ENCODE results near the gene SP140L. TPM values are rescaled to one million over a fixed set of nuclear protein-coding genes. Genes with fewer than 3 reads are reported as not detected.

Gene SP140L
- total RNA-seq, 1 experiment from 2014 or later, result 3.7 TPM

DNA sequence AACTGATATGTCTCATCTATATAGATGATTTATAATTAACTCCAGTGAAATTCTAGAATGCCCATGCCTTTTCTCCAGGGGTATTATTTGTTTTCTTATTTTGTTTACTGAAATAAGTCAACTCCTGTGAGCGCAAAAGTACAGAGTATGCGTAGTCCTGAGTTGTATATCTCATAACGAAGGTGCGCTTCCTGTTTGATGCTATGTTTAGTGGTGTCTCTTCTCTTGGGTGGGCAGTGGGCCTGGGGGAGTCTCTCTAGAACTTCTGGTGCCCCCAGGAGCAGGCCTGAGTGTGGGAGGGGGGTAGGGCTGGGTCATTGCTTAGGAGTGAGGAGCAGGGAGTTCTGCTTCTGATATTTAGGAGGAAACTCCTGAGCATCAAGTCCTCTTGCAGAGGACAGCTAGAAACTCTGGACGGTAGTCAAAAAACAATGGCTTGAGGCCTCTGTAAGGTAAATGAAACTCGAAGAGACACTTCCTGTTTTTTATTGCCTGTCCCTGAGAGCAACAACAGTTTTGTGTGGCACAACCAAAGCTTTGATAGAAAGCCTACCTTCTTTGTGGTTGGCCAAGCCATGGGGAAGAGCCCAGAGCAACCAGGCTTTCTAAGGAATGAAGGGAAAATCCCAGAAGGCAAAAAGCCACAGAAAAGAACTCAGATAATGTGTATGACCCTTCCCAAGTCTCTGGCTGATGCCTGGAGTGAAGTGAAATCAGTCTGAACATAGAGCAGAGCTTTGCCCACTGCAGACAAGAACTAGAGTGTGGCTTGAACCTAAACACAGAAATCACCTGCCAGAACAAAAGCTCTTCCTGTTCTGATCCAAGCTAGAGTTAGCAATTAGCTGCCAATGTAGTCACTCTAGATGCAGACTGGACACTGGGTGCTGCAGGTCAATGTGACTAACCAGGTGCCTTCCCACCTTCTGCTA lies 8.5 kb upstream of the SP140L start:
- Histone ChIP-seq H3K4me1 (no peaks in the 10 kb centered on the region), H3K27me3 (no peaks in the 10 kb centered on the region), H3K36me3 (no peaks in the 10 kb centered on the region), H3K4me3 (no peak overlapping the region), H3K27ac (no peak overlapping the region), H3K9me3 (replicated peaks) (0 out of 2 replicates have a peak, but pooled peaks cover 3% of the 10 kb centered on the region)
- no peak for DNase-seq

DNA sequence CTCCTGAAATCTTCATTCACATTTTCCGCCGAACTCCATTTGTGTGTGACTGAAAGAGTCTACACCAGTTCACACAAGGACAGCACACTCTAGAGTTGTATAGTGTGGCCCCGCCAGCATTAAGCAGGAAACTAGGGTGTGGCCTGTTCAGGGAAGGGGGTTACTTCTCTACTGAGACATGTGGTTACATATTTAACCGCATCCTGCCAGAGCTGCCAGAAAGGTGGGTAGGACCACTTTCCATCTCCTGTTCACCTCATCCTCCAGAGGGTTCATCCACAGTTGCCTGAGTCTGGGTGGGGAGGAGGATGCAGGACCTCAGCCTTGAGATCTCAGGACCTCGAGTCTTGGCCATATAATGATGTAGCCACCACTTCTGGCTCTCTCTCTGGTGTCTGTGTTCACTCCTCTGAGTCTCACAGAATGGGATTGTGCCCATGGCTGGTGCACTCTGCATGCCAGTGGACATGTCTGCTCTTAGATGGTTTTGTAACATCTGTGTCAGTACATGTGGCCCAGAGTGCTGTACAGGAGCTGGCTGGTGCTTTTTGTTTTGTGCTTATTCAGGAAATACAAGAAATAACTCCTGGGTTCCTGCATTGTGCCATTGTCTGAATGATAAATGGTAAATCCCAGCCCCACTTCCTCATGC lies 7.7 kb upstream of the SP140L start:
- Histone ChIP-seq H3K36me3 (no peaks in the 10 kb centered on the region), H3K27me3 (no peaks in the 10 kb centered on the region), H3K9me3 (replicated peaks) (0 out of 2 replicates have a peak, but pooled peaks cover 3% of the 10 kb centered on the region), H3K27ac (no peak overlapping the region), H3K4me1 (no peaks in the 10 kb centered on the region), H3K4me3 (no peak overlapping the region)
- no peak for DNase-seq

DNA sequence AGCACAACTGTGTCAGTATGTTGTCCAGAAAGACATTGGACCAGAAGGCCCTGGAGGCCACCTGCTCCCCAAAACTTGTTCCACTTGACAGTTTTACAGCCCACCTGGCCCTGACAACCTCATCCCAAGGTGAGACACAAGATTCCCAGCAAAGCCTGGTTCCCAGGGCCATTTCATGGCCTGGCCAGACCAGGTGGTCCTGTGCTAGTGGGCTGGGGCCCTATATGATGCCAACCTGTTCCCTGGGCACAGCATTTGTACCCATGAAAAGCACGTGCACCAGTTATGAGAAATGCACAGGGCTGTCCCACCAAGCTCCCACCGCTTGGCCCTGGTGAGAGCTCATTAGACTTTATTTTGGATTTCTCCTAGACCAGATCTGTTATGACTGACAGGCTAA lies 6.0 kb upstream of the SP140L start:
- Histone ChIP-seq H3K36me3 (no peaks in the 10 kb centered on the region), H3K4me1 (no peaks in the 10 kb centered on the region), H3K27me3 (no peaks in the 10 kb centered on the region), H3K9me3 (replicated peaks) (0 out of 2 replicates have a peak, but pooled peaks cover 3% of the 10 kb centered on the region), H3K27ac (no peak overlapping the region), H3K4me3 (no peak overlapping the region)
- no peak for DNase-seq

DNA sequence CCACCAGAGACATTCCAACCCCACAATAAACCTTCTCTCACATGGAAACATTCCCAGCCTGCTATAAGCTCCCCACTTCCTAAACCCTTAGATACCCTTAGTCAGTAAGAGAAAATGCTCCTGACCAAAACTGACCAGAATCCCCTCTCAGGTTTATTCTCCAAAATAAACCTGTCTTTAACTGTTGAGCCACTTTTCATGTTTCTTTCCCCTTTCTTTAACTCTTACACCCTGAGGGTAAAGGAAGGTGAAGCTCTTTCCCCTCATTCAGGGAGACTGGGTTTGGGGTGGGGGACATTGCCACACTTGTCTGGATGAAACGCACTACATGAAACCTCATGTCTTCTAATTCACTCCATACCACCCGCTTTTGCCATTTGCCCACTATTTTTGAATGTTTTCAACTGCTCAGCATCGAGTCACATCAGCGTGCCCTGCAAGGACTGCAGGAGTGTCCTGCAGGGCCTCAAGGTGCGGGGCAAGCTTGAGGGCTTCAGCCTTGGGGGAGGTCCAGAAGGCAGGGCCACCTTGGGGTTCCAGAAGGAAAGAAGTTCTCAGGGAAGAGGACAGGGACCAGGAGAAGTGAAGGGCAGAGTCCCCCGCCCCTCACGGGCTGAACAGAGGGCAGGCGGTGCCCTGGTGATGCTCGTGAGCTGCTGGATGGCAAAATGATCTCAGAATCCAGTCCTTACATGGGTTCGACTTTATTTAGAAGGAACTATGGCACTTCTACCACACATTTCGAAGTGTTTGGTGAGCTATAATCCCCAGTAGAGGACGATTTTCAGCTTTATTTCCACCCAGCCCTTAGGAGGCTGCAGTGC lies 4.2 kb upstream of the SP140L start:
- Histone ChIP-seq H3K27me3 (no peaks in the 10 kb centered on the region), H3K9me3 (replicated peaks) (0 out of 2 replicates have a peak, but pooled peaks cover 3% of the 10 kb centered on the region), H3K4me1 (peaks cover 2% of the 10 kb centered on the region; the same call in 1 of the 2 replicates), H3K27ac (no peak overlapping the region), H3K36me3 (no peaks in the 10 kb centered on the region), H3K4me3 (no peak overlapping the region)
- no peak for DNase-seq

DNA sequence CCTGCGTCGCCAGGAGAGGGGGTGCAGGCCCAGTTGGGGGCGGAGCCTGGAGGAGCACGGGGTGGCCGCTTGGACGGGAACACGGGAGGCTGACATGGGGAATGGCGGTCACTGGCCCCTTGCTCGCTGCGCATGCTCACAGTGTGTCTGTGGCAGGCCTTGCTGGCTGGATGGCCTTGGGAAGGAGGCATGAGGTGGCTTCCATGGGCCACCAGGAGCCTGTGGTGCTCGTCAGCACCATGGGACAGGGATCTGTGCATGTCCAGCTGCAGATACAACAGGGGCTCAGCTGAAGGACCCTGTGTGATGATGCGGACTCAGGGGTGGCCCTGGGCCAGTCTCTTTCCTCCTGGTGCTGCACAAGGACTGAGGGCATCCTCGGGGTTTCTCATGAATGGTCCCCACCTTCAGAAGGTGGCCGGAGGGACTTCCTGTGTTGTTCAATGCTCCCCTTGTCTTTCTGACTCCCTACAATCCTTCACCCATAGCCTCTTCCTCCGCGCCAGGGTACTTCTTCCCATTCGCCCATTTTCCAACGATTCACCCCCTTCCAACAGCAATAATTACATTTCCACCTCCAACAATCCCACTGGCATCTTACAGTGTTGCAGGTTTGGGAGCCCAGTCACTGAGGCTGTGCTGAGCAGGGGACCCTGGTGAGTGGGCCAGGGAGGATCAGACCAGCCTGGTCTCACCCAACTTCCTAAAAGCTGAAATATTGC lies 3.4 kb upstream of the SP140L start:
- Histone ChIP-seq H3K27me3 (no peaks in the 10 kb centered on the region), H3K4me1 (peaks cover 5% of the 10 kb centered on the region; the same call in 1 of the 2 replicates), H3K36me3 (no peaks in the 10 kb centered on the region)

DNA sequence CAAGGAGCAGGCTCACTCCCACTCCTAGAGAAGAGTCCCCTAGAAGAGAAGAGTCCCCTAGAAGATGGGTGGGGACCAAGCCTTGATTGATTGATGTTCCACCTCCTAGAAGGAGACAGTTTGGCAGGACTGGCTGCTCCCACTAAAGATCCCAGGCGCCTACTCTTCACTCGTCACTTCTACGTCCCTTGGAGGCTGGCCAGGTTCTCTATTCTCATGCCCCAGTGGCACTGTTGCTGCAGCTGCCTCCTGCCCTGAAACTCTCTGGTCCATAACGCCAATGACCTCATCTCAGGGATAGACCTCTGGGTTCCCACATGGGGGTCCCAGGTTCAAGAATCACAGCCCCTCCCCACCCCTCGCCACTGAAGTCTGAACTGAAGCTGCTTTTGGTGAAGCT lies 2.5 kb upstream of the SP140L start:
- Histone ChIP-seq H3K27me3 (no peaks in the 10 kb centered on the region), H3K4me1 (peaks cover 5% of the 10 kb centered on the region; the same call in 1 of the 2 replicates), H3K9me3 (replicated peaks) (0 out of 2 replicates have a peak, but pooled peaks cover 3% of the 10 kb centered on the region), H3K27ac (no peak overlapping the region), H3K36me3 (no peaks in the 10 kb centered on the region), H3K4me3 (no peak overlapping the region)
- DNase-seq, result peak in 1 of 2 experiments; percentile 11

More for the DNA sequence above, 3.4 kb upstream of the SP140L start:
- Histone ChIP-seq H3K27ac (no peak overlapping the region), H3K9me3 (replicated peaks) (0 out of 2 replicates have a peak, but pooled peaks cover 3% of the 10 kb centered on the region), H3K4me3 (no peak overlapping the region)
- peak in 1 of 2 experiments; percentile 13 for DNase-seq

DNA sequence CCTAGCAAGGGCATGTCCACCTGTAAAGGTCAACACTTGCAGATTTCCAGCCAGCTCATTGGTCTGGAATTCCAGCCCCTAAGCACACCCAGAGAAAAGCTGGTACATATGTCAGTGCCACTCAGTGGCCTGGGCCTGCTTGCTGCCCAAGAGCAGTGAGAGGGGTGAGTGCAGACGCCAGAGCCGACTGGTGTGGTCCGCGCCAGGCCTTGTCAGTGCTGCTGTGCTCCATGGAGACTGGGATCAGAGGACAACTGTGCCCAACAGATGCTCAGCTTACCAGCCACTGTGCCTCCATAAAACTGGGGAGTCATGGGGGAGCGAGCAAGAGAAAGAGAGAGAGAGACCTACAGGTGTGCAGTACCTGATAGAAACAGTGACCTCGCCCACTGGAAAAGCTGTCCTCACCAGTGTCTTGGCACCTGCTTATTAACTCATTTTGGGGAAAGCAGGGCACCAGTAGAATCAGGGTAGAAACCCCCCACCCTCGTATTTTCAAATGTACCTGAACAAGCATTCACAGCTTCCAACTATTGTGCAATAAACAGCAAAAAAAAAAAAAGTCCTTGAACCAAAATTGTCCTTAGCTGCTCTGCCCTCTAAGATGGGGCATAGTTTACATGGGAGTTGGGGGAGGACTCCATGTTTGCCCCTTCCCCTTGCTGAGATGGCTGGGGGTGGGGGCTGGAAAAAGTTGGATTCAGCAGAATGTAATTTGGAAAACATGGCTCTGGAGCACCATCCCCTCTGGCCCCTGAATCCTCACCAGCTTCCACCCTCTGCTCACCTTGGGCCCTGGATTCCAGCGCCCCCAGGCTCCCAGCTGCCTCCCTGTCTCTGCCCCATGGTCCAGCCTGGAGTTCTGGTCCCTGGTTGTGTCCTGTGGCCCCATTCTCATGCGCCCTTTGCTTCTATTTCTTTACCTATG lies 1.4 kb upstream of the SP140L start:
- no peaks in the 10 kb centered on the region for H3K36me3 ChIP-seq
- 0 out of 2 replicates have a peak, but pooled peaks cover 1% of the 10 kb centered on the region for H3K9me3 ChIP-seq (replicated peaks)
- no peak overlapping the region for H3K27ac ChIP-seq
- peak in 1 of 2 experiments; percentile 14 for DNase-seq
- peaks cover 5% of the 10 kb centered on the region; the same call in 1 of the 2 replicates for H3K4me1 ChIP-seq
- no peak overlapping the region for H3K4me3 ChIP-seq
- no peaks in the 10 kb centered on the region for H3K27me3 ChIP-seq

DNA sequence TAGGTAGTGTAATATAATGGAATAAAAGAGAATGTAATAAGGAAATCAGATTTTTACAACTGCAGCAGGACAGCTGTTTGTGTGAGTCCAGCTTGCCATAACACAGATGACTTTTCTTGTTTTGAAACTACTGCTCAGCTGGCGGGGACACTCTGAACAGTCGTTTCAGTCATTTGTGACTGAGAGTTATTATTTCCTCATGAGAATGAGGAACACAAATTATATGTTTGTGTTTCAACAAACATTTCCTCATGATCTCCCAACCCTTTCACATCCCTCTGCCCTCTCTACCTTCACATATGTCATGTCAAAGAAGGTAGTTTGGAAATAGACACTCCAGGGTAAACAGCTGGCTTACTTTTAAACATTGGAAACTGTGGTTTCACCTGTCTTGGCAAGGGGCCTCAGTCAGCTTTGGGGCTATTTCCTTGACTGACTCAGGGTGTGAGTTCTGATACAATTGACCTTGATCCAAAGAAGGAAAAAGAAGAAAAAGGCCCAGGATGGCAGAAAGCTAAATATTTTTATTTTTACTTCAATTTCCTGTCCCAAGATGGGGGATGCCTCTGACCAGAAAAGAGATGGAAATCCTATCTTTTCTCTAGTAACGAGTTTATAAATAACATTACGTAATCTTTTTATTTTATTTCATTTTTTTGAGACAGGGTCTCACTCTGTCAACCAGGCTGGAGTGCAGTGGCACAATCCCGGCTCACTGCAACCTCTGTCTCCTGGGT lies 593 bp downstream of the SP140L start:
- Histone ChIP-seq H3K4me1 (peaks cover 8% of the 10 kb centered on the region; the same call in 1 of the 2 replicates), H3K27ac (peak overlapping the region; percentile 33; the same call in 1 of the 2 replicates), H3K4me3 (peak overlapping the region; percentile 45), H3K9me3 (replicated peaks) (no peaks in the 10 kb centered on the region), H3K27me3 (no peaks in the 10 kb centered on the region), H3K36me3 (no peaks in the 10 kb centered on the region)
- DNase-seq, result peak in 1 of 2 experiments; percentile 11

DNA sequence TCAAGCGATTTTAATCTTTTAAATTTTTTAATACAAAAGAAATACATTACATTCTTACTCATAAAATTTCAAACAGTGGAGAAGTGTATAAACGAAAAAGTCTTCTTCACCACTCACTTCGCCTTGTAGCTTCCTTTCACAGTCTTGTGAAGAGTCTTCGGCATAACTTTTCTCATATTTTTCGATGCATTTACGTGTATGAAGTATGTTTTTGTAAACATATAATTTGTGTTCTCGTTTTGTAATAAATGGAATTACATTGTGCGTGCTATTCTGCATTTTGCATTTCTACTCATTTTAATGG lies 1.1 kb downstream of the SP140L start:
- peaks cover 8% of the 10 kb centered on the region; the same call in 1 of the 2 replicates for H3K4me1 ChIP-seq
- no peaks in the 10 kb centered on the region for H3K9me3 ChIP-seq (replicated peaks)
- no peak overlapping the region for H3K4me3 ChIP-seq
- no peaks in the 10 kb centered on the region for H3K27me3 ChIP-seq
- no peak for DNase-seq
- no peak overlapping the region for H3K27ac ChIP-seq
- no peaks in the 10 kb centered on the region for H3K36me3 ChIP-seq

DNA sequence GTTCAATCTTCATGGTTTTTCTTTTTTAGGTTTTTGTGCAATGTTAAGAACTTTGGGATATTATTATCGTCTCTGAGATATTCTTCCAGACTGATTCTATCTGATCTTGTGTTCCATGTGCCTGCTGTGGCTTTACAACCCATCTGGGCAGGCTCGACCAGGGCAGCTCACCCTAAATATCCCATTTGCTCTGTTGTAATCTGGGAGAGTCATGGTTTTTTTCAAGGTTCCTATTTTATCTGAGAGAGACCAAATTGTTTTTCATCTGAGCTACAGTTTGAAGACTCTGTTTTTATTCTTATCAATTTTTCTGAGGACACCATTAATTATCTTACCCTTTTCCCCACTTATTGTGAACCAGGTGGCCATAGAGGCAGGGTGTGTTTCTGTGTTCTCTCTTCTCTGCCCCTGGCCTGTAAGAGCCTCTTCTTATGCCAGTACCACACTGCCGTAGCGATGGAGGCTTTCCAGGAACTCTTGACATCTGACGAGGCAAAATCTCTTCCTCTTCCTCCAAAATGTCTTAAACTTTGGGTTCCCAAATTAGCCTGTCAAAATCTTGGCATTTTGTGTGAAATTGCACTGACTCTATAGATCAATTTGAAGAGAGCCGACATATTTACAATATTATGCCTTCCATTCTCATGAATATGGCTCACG lies 3.1 kb downstream of the SP140L start:
- Histone ChIP-seq H3K27ac (no peak overlapping the region), H3K9me3 (replicated peaks) (no peaks in the 10 kb centered on the region), H3K36me3 (no peaks in the 10 kb centered on the region), H3K4me3 (no peak overlapping the region), H3K27me3 (no peaks in the 10 kb centered on the region), H3K4me1 (peaks cover 8% of the 10 kb centered on the region; the same call in 1 of the 2 replicates)
- no peak for DNase-seq

DNA sequence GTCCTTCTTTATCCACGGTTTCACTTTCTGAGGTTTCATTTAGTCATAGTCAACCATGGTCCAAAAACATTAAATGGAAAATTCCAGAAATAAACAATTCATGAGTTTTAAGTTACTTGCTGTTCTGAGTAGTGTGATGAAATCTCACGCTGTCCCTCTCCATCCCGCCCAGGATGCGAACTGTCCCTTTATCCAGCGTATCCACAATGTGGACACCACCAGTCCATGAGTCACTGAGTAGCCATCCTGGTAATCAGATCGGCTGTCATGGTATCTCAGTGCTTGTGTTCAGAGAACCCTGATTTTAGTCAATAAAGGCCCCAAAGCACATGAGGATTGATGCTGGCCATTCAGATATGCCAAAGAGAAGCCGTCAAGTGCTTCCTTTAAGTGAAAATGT lies 3.7 kb downstream of the SP140L start:
- Histone ChIP-seq H3K27me3 (no peaks in the 10 kb centered on the region), H3K9me3 (replicated peaks) (no peaks in the 10 kb centered on the region), H3K4me3 (no peak overlapping the region), H3K27ac (no peak overlapping the region), H3K4me1 (peaks cover 8% of the 10 kb centered on the region; the same call in 1 of the 2 replicates), H3K36me3 (no peaks in the 10 kb centered on the region)
- peak; percentile 24 to 26 for DNase-seq

DNA sequence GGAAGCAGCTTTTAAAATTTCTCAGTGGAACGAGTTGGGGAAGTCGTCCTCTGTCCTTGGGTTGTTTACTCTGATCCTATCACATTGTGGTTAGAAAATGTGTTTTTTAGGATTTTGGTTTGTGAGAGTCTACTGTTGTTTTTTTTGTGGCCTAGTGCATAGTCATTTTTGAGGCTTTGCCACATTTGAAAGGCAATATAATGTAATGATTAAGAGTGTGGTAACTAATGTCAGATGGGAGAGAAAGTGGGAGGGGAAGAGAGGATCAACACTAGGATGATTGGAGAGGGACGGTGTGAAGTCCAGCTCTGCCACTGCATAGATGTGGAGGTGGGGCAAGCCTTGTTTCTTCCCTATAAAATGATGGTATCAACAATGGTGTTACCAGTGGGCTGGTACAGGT lies 8.5 kb downstream of the SP140L start:
- 0 out of 2 replicates have a peak, but pooled peaks cover 4% of the 10 kb centered on the region for H3K4me1 ChIP-seq
- H3K9me3 ChIP-seq (replicated peaks), result peaks cover 2% of the 10 kb centered on the region; the same call in 1 of the 2 replicates
- DNase-seq, result no peak
- no peak overlapping the region for H3K4me3 ChIP-seq
- H3K27ac ChIP-seq, result no peak overlapping the region
- no peaks in the 10 kb centered on the region for H3K36me3 ChIP-seq
- no peaks in the 10 kb centered on the region for H3K27me3 ChIP-seq

All from SJCRH30 (cell line).